SK-N-MC (cell line): ENCODE results near the gene TUBB6.

ENCODE experiments used
- EZH2 ChIP-seq: fragments of 200-600 bp; sonication (generic); IDR thresholded peaks from one replicate; pipeline ENCODE4 v1.6.1; 2017; ENCODE audit warnings: antibody characterized with exemption
- POLR2AphosphoS5 ChIP-seq: IDR thresholded peaks from 2 replicates; pipeline ENCODE4 v1.6.1; 2012; ENCODE audit warnings: mild to moderate bottlenecking, low read depth, low read length, borderline replicate concordance

DNA sequence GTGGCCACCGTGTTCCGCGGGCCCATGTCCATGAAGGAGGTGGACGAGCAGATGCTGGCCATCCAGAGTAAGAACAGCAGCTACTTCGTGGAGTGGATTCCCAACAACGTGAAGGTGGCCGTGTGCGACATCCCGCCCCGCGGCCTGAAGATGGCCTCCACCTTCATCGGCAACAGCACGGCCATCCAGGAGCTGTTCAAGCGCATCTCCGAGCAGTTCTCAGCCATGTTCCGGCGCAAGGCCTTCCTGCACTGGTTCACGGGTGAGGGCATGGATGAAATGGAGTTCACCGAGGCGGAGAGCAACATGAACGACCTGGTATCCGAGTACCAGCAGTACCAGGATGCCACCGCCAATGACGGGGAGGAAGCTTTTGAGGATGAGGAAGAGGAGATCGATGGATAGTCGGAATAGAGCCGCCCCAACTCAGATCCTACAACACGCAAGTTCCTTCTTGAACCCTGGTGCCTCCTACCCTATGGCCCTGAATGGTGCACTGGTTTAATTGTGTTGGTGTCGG is 17.7 kb downstream of the TUBB6 start:
- TF ChIP-seq EZH2 (no peak), POLR2AphosphoS5 (no peak)
